CD14-positive monocyte (primary cell): ENCODE measurements around the gene NTM. TPM values are rescaled to one million over a fixed set of nuclear protein-coding genes. Genes with fewer than 3 reads are reported as not detected.

Experiments used
- DNase-seq, 3 donors: peaks; one replicate each; pipeline ENCODE4 v3.0.0-alpha.2; 2011 to 2022
- H2AFZ ChIP-seq: 2 replicates; pipeline ENCODE4 v1.6.0; 2012; ENCODE audit warnings: mild to moderate bottlenecking, low read depth, low read length, inconsistent platforms; ENCODE audit not compliant: insufficient read depth, poor library complexity, severe bottlenecking
- H3K27ac ChIP-seq, 2 donors: 1 replicate in 1 of 2; 2 replicates in 1 of 2; pipeline ENCODE4 v1.5.1; 2012 to 2013; ENCODE audit warnings: low read length in 2 of 2, control low read depth in 1 of 2, inconsistent platforms in 1 of 2, low read depth in 1 of 2, mild to moderate bottlenecking in 1 of 2
- H3K27me3 ChIP-seq, 2 donors: one replicate each; pipeline versions ENCODE4 v1.6.0 to v1.6.1; 2011 to 2013; ENCODE audit warnings: low read length in 2 of 2; ENCODE audit not compliant: control insufficient read depth in 2 of 2, insufficient read depth in 2 of 2
- H3K36me3 ChIP-seq, 2 donors: replicated peaks in 1 of 2; 1 replicate in 1 of 2; 2 replicates in 1 of 2; pipeline versions ENCODE4 v1.5.1 to v1.6.1; 2012 to 2013; ENCODE audit warnings: low read length in 2 of 2, control low read depth in 1 of 2, inconsistent platforms in 1 of 2, mild to moderate bottlenecking in 1 of 2; ENCODE audit not compliant: insufficient read depth in 2 of 2, control insufficient read depth in 1 of 2
- H3K4me1 ChIP-seq, 2 donors: 1 replicate in 1 of 2; 2 replicates in 1 of 2; pipeline versions ENCODE4 v1.5.1 to v1.6.1; 2012 to 2013; ENCODE audit warnings: low read length in 2 of 2, control low read depth in 1 of 2, inconsistent platforms in 1 of 2, mild to moderate bottlenecking in 1 of 2, moderate library complexity in 1 of 2; ENCODE audit not compliant: insufficient read depth in 2 of 2, control insufficient read depth in 1 of 2
- H3K4me2 ChIP-seq: replicated peaks from 2 replicates; pipeline ENCODE3; 2012; ENCODE audit warnings: low read length, moderate library complexity, mild to moderate bottlenecking; ENCODE audit not compliant: poor library complexity, severe bottlenecking; ENCODE audit errors: extremely low read depth
- H3K4me3 ChIP-seq, 3 experiments: fragments of 200-600 bp in 1 of 3; sonication (generic) in 1 of 3; replicated peaks in 1 of 3; 1 replicate in 2 of 3; 2 replicates in 1 of 3; pipeline ENCODE4 v1.5.1; 2011 to 2013; ENCODE audit warnings: low read length in 3 of 3, mild to moderate bottlenecking in 3 of 3, control low read depth in 2 of 3, low read depth in 2 of 3, inconsistent platforms in 1 of 3, moderate library complexity in 1 of 3
- H3K79me2 ChIP-seq: 2 replicates; pipeline ENCODE4 v1.6.0; 2012; ENCODE audit warnings: mild to moderate bottlenecking, control low read depth, inconsistent platforms, low read length, moderate library complexity; ENCODE audit not compliant: insufficient read depth
- H3K9ac ChIP-seq: 2 replicates; pipeline ENCODE4 v1.6.0; 2017; ENCODE audit warnings: low read length, mild to moderate bottlenecking; ENCODE audit not compliant: insufficient read depth, poor library complexity, severe bottlenecking
- H3K9me3 ChIP-seq, 2 donors: replicated peaks in 1 of 2; 1 replicate in 1 of 2; 2 replicates in 1 of 2; pipeline versions ENCODE4 v1.5.1 to v1.6.1; 2012 to 2013; ENCODE audit warnings: low read length in 2 of 2, control low read depth in 1 of 2; ENCODE audit not compliant: control insufficient read depth in 1 of 2, insufficient read depth in 1 of 2
- H4K20me1 ChIP-seq: 2 replicates; pipeline ENCODE4 v1.6.0; 2012; ENCODE audit warnings: mild to moderate bottlenecking, low read length, control low read depth, moderate library complexity; ENCODE audit not compliant: insufficient read depth
- H3K27ac Mint-ChIP-seq, 7 donors: one replicate each; pipeline ENCODE4 v1.8.0; 2020; ENCODE audit warnings: mild to moderate bottlenecking in 7 of 7, mixed read lengths in 7 of 7, moderate library complexity in 6 of 7, inconsistent platforms in 2 of 7
- H3K27me3 Mint-ChIP-seq, 3 donors: one replicate each; pipeline ENCODE4 v1.8.0; 2021 to 2022; ENCODE audit warnings: low read depth in 3 of 3, mild to moderate bottlenecking in 3 of 3, mixed read lengths in 3 of 3, moderate library complexity in 3 of 3, inconsistent platforms in 1 of 3
- H3K36me3 Mint-ChIP-seq, 2 donors: one replicate each; pipeline ENCODE4 v1.8.0; 2020; ENCODE audit warnings: mixed read lengths in 2 of 2, inconsistent platforms in 1 of 2, mild to moderate bottlenecking in 1 of 2
- H3K4me1 Mint-ChIP-seq: one replicate; pipeline ENCODE4 v1.8.0; 2020; ENCODE audit warnings: mild to moderate bottlenecking, mixed read lengths
- H3K4me3 Mint-ChIP-seq, 2 donors: one replicate each; pipeline ENCODE4 v1.8.0; 2020; ENCODE audit warnings: mild to moderate bottlenecking in 2 of 2, mixed read lengths in 2 of 2, moderate library complexity in 1 of 2
- H3K9me3 Mint-ChIP-seq, 7 donors: one replicate each; pipeline ENCODE4 v1.8.0; 2020 to 2022; ENCODE audit warnings: mixed read lengths in 7 of 7, mild to moderate bottlenecking in 6 of 7, moderate library complexity in 6 of 7, inconsistent platforms in 2 of 7
- CTCF ChIP-seq: fragments of 200-600 bp; IDR thresholded peaks from one replicate; pipeline ENCODE4 v1.8.0; 2022; ENCODE audit warnings: antibody characterized with exemption, mild to moderate bottlenecking
- WGBS: methylation state at CpG from one replicate; pipeline ENCODE4 v1.1.5; 2013; ENCODE audit warnings: missing lambda C conversion rate; ENCODE audit not compliant: insufficient coverage; 5-methylcytosine and 5-hydroxymethylcytosine counted together
- intact Hi-C, 2 donors: fragments of 100-400 bp; cut with micrococcal nuclease; formaldehyde crosslinking; loops; one replicate each; pipeline versions ENCODE4 v1.15.0 to v1.15.1; 2023
- polyA plus RNA-seq, 3 donors: library from polyadenylated mRNA; depleted of rRNA in 1 of 3; unstranded in 2 of 3; stranded (reverse) in 1 of 3; fragments of 300-500 nt in 2 of 3; fragments of >200 nt in 1 of 3; fragmentation: Illumina TruSeq in 2 of 3; gene quantifications; 1 replicate in 2 of 3; 2 replicates in 1 of 3; pipeline ENCODE4 v1.2.3, GENCODE V29; 2012 to 2021

NTM gene
- polyA plus RNA-seq, 3 donors: not detected

DNA sequence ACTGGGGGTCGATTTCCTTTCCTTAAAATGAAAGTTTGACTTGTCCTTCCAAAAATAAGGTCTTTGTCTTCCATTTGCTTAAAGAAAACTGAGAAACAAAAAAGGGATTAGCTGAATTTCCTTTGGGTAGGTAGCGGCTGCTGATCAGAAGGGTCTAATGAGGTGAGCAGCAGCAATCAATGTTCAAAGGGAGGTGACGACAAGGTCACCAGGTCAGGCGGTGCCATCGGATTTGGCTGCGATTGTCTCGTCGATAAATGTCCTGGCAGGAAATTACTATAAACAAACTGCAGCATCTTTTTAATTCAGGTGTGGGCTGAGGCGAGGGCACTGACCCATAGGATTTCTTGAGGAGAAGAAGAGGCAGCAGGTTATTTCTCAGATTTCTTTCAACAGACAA, 480.1 kb downstream of the NTM start:
- H3K27me3 ChIP-seq: no peaks in the 10 kb centered on the region

DNA sequence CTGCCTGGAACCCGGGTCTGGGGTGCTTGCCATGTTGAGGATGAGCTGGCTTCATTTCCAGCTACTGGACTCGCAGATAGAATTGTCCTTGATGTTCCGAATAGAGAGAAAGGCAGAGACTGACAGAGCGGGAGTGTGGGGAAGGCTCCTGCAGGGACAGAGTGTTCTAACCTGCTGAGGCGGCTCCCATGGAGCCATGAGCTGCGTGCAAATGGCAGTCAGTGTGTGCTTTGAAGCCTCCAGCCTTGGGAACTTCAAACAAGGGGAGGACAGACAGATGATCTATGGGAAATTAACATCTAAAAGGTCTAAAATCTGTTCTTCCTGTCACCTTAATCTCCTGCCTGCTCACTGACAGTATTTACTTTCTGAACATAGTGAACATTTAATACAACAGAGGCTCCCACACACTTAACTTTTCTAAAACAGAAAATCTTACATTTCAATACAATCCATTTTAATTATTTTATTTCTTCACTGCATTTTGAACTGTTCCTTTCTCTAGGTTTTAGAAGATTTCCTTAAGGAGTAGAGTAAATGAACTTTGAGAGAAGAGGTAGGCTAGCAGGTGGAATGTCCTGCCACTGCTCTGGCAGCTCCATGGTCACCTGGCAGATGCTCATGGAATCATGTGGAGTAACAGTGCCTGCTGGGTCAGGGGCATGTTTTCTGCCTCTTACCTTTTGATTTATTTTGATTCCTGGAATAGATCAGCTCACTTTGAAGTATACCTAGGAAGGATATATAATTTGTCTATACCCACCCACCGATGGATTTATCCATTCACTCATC, 481.7 kb downstream of the NTM start:
- Histone ChIP-seq H3K79me2 (no peaks in the 10 kb centered on the region), H4K20me1 (no peaks in the 10 kb centered on the region), H3K27me3 (no peaks in the 10 kb centered on the region), H3K27ac (no peak overlapping the region), H3K9me3 (no peaks in the 10 kb centered on the region), H3K9ac (no peak overlapping the region), H3K36me3 (no peaks in the 10 kb centered on the region), H3K4me2 (no peak overlapping the region), H2AFZ (no peak overlapping the region), H3K4me1 (peaks cover 0 to 7% of the 10 kb centered on the region in 2 donors), H3K4me3 (no peak overlapping the region)
- WGBS: 92% methylated on average over 6 of the region's 7 CpGs
- H3K4me3 Mint-ChIP-seq: no peak overlapping the region
- H3K9me3 Mint-ChIP-seq: no peaks in the 10 kb centered on the region
- H3K27ac Mint-ChIP-seq: peak overlapping the region in 1 of 7 donors; percentile 22
- no peak for TF ChIP-seq CTCF
- DNase-seq: no peak
- no peaks in the 10 kb centered on the region for H3K36me3 Mint-ChIP-seq
- H3K4me1 Mint-ChIP-seq: peaks cover 5% of the 10 kb centered on the region
- intact Hi-C loops: no loop called here
- peaks cover 0 to 4% (median 0%) of the 10 kb centered on the region in 3 donors for H3K27me3 Mint-ChIP-seq

More for the DNA sequence above, 480.1 kb downstream of the NTM start:
- Histone ChIP-seq H3K9me3 (no peaks in the 10 kb centered on the region), H3K4me3 (no peak overlapping the region), H3K36me3 (no peaks in the 10 kb centered on the region), H3K27ac (no peak overlapping the region), H3K79me2 (no peaks in the 10 kb centered on the region), H3K4me1 (peaks cover 0 to 7% of the 10 kb centered on the region in 2 donors), H2AFZ (no peak overlapping the region), H3K4me2 (no peak overlapping the region), H3K9ac (no peak overlapping the region), H4K20me1 (no peaks in the 10 kb centered on the region)
- intact Hi-C loops: no loop called here
- no peak for DNase-seq
- Mint-ChIP-seq H3K27me3 (peaks cover 0 to 8% (median 0%) of the 10 kb centered on the region in 3 donors), H3K27ac (no peak overlapping the region), H3K9me3 (no peaks in the 10 kb centered on the region), H3K36me3 (no peaks in the 10 kb centered on the region), H3K4me1 (peaks cover 5% of the 10 kb centered on the region), H3K4me3 (no peak overlapping the region)
- 90% methylated on average over 2 of the region's 9 CpGs for WGBS
- TF ChIP-seq CTCF: no peak
